C4-2B (cell line): ENCODE measurements around the gene KLRC3.

Experiments used
- CTCF ChIP-seq: fragments of 450-650 bp; conservative IDR thresholded peaks from 2 replicates; pipeline ENCODE4 v1.5.1; 2017; ENCODE audit warnings: mild to moderate bottlenecking
- ZFX ChIP-seq: fragments of 450-650 bp; IDR thresholded peaks from 2 replicates; pipeline ENCODE4 v1.6.1; 2017

GRCh38 chr12:10469701-10470100 is 49.3 kb upstream of the KLRC3 start:
- no peak for TF ChIP-seq CTCF
- TF ChIP-seq ZFX = no peak
